Liver (tissue), 9 donors: Measurements from ENCODE around the gene GAL. TPM values are rescaled to one million over a fixed set of nuclear protein-coding genes. Genes with fewer than 3 reads are reported as not detected.

Experiments used
- DNase-seq: peaks from one replicate; pipeline ENCODE4 v3.0.0-alpha.2; 2017; ENCODE audit warnings: low spot score
- H3K27ac ChIP-seq, 2 donors: one replicate each; pipeline ENCODE4 v1.7.0; 2013; ENCODE audit warnings: inconsistent platforms in 2 of 2, low read length in 2 of 2, control low read depth in 1 of 2, low read depth in 1 of 2, mild to moderate bottlenecking in 1 of 2
- H3K27me3 ChIP-seq, 4 donors: one replicate each; pipeline versions ENCODE4 v1.6.1 to v1.7.0; 2013; ENCODE audit warnings: low read length in 3 of 4, inconsistent platforms in 1 of 4, mild to moderate bottlenecking in 1 of 4, moderate library complexity in 1 of 4; ENCODE audit not compliant: control insufficient read depth in 4 of 4, insufficient read depth in 4 of 4
- H3K36me3 ChIP-seq, 4 donors: one replicate each; pipeline versions ENCODE4 v1.6.1 to v1.7.0; 2013; ENCODE audit warnings: low read length in 3 of 4, mild to moderate bottlenecking in 3 of 4, low read depth in 1 of 4, moderate library complexity in 1 of 4; ENCODE audit not compliant: control insufficient read depth in 4 of 4, insufficient read depth in 3 of 4
- H3K4me1 ChIP-seq, 4 donors: one replicate each; pipeline versions ENCODE4 v1.6.1 to v1.7.0; 2013; ENCODE audit warnings: low read length in 3 of 4, mild to moderate bottlenecking in 3 of 4, moderate library complexity in 1 of 4; ENCODE audit not compliant: control insufficient read depth in 4 of 4, insufficient read depth in 4 of 4
- H3K4me3 ChIP-seq, 3 donors: one replicate each; pipeline versions ENCODE4 v1.6.1 to v1.7.0; 2013; ENCODE audit warnings: low read length in 3 of 3, control low read depth in 1 of 3, low read depth in 1 of 3, mild to moderate bottlenecking in 1 of 3
- H3K9ac ChIP-seq, 2 donors: one replicate each; pipeline ENCODE4 v1.7.0; 2013; ENCODE audit warnings: low read length in 2 of 2, mild to moderate bottlenecking in 2 of 2, moderate library complexity in 2 of 2, control low read depth in 1 of 2, low read depth in 1 of 2
- H3K9me3 ChIP-seq, 4 donors: one replicate each; pipeline versions ENCODE4 v1.6.1 to v1.7.0; 2013; ENCODE audit warnings: low read length in 3 of 4; ENCODE audit not compliant: control insufficient read depth in 4 of 4
- ATF3 ChIP-seq: IDR thresholded peaks from 2 replicates; pipeline ENCODE4 v1.6.1; 2016; ENCODE audit warnings: antibody characterized with exemption
- CTCF ChIP-seq: fragments of 150-350 bp; IDR thresholded peaks from 2 replicates; pipeline ENCODE4 v1.5.1; 2017; ENCODE audit warnings: improper control_type of control experiment, low read depth, low read length; ENCODE audit not compliant: missing input control
- EGR1 ChIP-seq, 2 donors: IDR thresholded peaks; 2 replicates each; pipeline ENCODE4 v1.6.1; 2016 to 2018; ENCODE audit warnings: antibody characterized with exemption in 2 of 2, low read depth in 2 of 2
- FOXA1 ChIP-seq: IDR thresholded peaks from 2 replicates; pipeline ENCODE4 v1.6.1; 2016; ENCODE audit warnings: antibody characterized with exemption
- FOXA2 ChIP-seq: IDR thresholded peaks from 2 replicates; pipeline ENCODE4 v1.6.1; 2016; ENCODE audit warnings: antibody characterized with exemption
- GABPA ChIP-seq, 2 donors: IDR thresholded peaks in 1 of 2; conservative IDR thresholded peaks in 1 of 2; 2 replicates each; pipeline ENCODE4 v1.6.1; 2016; ENCODE audit warnings: antibody characterized with exemption in 2 of 2, mild to moderate bottlenecking in 1 of 2, moderate library complexity in 1 of 2
- HNF4A ChIP-seq, 2 donors: conservative IDR thresholded peaks; 2 replicates each; pipeline ENCODE4 v1.6.1; 2016; ENCODE audit warnings: antibody characterized with exemption in 2 of 2, mild to moderate bottlenecking in 2 of 2
- HNF4G ChIP-seq: IDR thresholded peaks from 2 replicates; pipeline ENCODE4 v1.6.1; 2016; ENCODE audit warnings: antibody characterized with exemption
- JUND ChIP-seq, 2 donors: IDR thresholded peaks; 2 replicates each; pipeline ENCODE4 v1.6.1; 2016; ENCODE audit warnings: antibody characterized with exemption in 2 of 2
- NR2F2 ChIP-seq: IDR thresholded peaks from 2 replicates; pipeline ENCODE4 v1.6.1; 2016; ENCODE audit warnings: antibody characterized with exemption
- RAD21 ChIP-seq, 2 donors: IDR thresholded peaks; 2 replicates each; pipeline ENCODE4 v1.6.1; 2016; ENCODE audit warnings: antibody characterized with exemption in 2 of 2, mild to moderate bottlenecking in 2 of 2
- RXRA ChIP-seq, 2 donors: IDR thresholded peaks; 2 replicates each; pipeline ENCODE4 v1.6.1; 2017 to 2018; ENCODE audit warnings: antibody characterized with exemption in 2 of 2, mild to moderate bottlenecking in 1 of 2
- SP1 ChIP-seq: IDR thresholded peaks from 2 replicates; pipeline ENCODE4 v1.6.1; 2018; ENCODE audit warnings: antibody characterized with exemption, mild to moderate bottlenecking
- TAF1 ChIP-seq: conservative IDR thresholded peaks from 2 replicates; pipeline ENCODE4 v1.6.1; 2016; ENCODE audit warnings: antibody characterized with exemption, mild to moderate bottlenecking
- YY1 ChIP-seq: IDR thresholded peaks from 2 replicates; pipeline ENCODE4 v1.6.1; 2016; ENCODE audit warnings: antibody characterized with exemption, mild to moderate bottlenecking
- ZBTB33 ChIP-seq: IDR thresholded peaks from 2 replicates; pipeline ENCODE4 v1.6.1; 2016; ENCODE audit warnings: antibody characterized with exemption
- WGBS: extraction: QIAGEN DNeasy Blood & Tissue Kit; methylation state at CpG from one replicate; pipeline ENCODE4 v1.1.7; 2013; 5-methylcytosine and 5-hydroxymethylcytosine counted together
- polyA plus RNA-seq, 2 donors: library from polyadenylated mRNA; stranded (reverse) in 1 of 2; unstranded in 1 of 2; fragments of 200-250 nt in 1 of 2; fragments of >200 nt in 1 of 2; fragmentation: Nextera tagmentation in 1 of 2; extraction: Ambion mirVana in 1 of 2; gene quantifications; one replicate each; pipeline versions ENCODE4 v1.2.1 to v1.2.3, GENCODE V29; 2013 to 2015
- total RNA-seq, 2 donors: library from RNA; depleted of rRNA; stranded (reverse); fragments of >200 nt; gene quantifications; one replicate each; pipeline ENCODE4 v1.2.3, GENCODE V29; 2014
- TF ChIP-seq, protein P1 (sequence below): IDR thresholded peaks from 2 replicates; pipeline ENCODE4 v1.6.1; 2016; ENCODE audit warnings: antibody characterized with exemption
- TF ChIP-seq, protein P2 (sequence below): IDR thresholded peaks from 2 replicates; pipeline ENCODE4 v1.6.1; 2016; ENCODE audit warnings: antibody characterized with exemption, mild to moderate bottlenecking
- donor health status: healthy.
- donor health status: healthy.
- donor health status: healthy.
- donor health status: healthy.
- donor health status: healthy.

GAL gene
- total and polyA plus RNA-seq, 4 donors: 0.47 TPM; not detected in 3

- no peak overlapping the region for H3K4me3 ChIP-seq
- TF ChIP-seq TAF1: no peak
- TF ChIP-seq FOXA2: no peak
- TF ChIP-seq EGR1 (IDR thresholded peaks at IDR 0.05; ENCODE audit: low read depth in 2 of 2): no peak
- TF ChIP-seq SP1: no peak
- TF ChIP-seq, protein P1, sequence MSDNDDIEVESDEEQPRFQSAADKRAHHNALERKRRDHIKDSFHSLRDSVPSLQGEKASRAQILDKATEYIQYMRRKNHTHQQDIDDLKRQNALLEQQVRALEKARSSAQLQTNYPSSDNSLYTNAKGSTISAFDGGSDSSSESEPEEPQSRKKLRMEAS: no peak
- TF ChIP-seq GABPA (IDR thresholded peaks at IDR 0.05 in 1 of 2, conservative IDR thresholded peaks at IDR 0.05 in 1 of 2): no peak
- TF ChIP-seq HNF4A (conservative IDR thresholded peaks at IDR 0.05): no peak
- no peak for TF ChIP-seq CTCF
- TF ChIP-seq RAD21 (IDR thresholded peaks at IDR 0.05): no peak
- no peak for TF ChIP-seq JUND (IDR thresholded peaks at IDR 0.05)
- TF ChIP-seq NR2F2: no peak
- no peak for TF ChIP-seq FOXA1
- TF ChIP-seq ZBTB33: no peak
- TF ChIP-seq HNF4G: no peak
- no peak for TF ChIP-seq ATF3
- no peak for TF ChIP-seq YY1
- WGBS: 76% methylated on average over 15 of the region's 15 CpGs
Measured at GRCh38 chr11:68692871-68693483, 8.6 kb downstream of the GAL start.

GRCh38 chr11:68693484-68693882 is 9.1 kb downstream of the GAL start:
- WGBS: 90% methylated on average over 10 of the region's 10 CpGs
- no peaks in the 10 kb centered on the region for H3K4me1 ChIP-seq
- H3K36me3 ChIP-seq: no peaks in the 10 kb centered on the region
- H3K27ac ChIP-seq: no peak overlapping the region
- no peaks in the 10 kb centered on the region for H3K27me3 ChIP-seq
- no peak for DNase-seq
- no peak overlapping the region for H3K9ac ChIP-seq
- no peaks in the 10 kb centered on the region for H3K9me3 ChIP-seq
- H3K4me3 ChIP-seq: no peak overlapping the region
- TF ChIP-seq RXRA (IDR thresholded peaks at IDR 0.05) (no peak), EGR1 (IDR thresholded peaks at IDR 0.05; ENCODE audit: low read depth in 2 of 2) (no peak), YY1 (no peak), NR2F2 (no peak), CTCF (no peak), FOXA1 (no peak), GABPA (IDR thresholded peaks at IDR 0.05 in 1 of 2, conservative IDR thresholded peaks at IDR 0.05 in 1 of 2) (no peak), FOXA2 (no peak), TAF1 (no peak), RAD21 (IDR thresholded peaks at IDR 0.05) (no peak)
- TF ChIP-seq, protein P2, sequence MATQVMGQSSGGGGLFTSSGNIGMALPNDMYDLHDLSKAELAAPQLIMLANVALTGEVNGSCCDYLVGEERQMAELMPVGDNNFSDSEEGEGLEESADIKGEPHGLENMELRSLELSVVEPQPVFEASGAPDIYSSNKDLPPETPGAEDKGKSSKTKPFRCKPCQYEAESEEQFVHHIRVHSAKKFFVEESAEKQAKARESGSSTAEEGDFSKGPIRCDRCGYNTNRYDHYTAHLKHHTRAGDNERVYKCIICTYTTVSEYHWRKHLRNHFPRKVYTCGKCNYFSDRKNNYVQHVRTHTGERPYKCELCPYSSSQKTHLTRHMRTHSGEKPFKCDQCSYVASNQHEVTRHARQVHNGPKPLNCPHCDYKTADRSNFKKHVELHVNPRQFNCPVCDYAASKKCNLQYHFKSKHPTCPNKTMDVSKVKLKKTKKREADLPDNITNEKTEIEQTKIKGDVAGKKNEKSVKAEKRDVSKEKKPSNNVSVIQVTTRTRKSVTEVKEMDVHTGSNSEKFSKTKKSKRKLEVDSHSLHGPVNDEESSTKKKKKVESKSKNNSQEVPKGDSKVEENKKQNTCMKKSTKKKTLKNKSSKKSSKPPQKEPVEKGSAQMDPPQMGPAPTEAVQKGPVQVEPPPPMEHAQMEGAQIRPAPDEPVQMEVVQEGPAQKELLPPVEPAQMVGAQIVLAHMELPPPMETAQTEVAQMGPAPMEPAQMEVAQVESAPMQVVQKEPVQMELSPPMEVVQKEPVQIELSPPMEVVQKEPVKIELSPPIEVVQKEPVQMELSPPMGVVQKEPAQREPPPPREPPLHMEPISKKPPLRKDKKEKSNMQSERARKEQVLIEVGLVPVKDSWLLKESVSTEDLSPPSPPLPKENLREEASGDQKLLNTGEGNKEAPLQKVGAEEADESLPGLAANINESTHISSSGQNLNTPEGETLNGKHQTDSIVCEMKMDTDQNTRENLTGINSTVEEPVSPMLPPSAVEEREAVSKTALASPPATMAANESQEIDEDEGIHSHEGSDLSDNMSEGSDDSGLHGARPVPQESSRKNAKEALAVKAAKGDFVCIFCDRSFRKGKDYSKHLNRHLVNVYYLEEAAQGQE: no peak

More at GRCh38 chr11:68692871-68693483, 8.6 kb downstream of the GAL start:
- no peak for DNase-seq
- H3K9ac ChIP-seq: no peak overlapping the region
- H3K27ac ChIP-seq: no peak overlapping the region
- H3K9me3 ChIP-seq: no peaks in the 10 kb centered on the region
- H3K27me3 ChIP-seq: no peaks in the 10 kb centered on the region
- H3K36me3 ChIP-seq: no peaks in the 10 kb centered on the region
- no peaks in the 10 kb centered on the region for H3K4me1 ChIP-seq
